Astrocyte (in vitro differentiated cells and primary cell): Measurements from ENCODE around the gene CPXM1.

Source experiments
- CTCF ChIP-seq: IDR thresholded peaks from 2 replicates; pipeline ENCODE4 v1.5.1; 2011; ENCODE audit warnings: low read depth, mild to moderate bottlenecking, inconsistent platforms, low read length, moderate library complexity; ENCODE audit not compliant: insufficient read depth
- EZH2 ChIP-seq: IDR thresholded peaks from 2 replicates; pipeline ENCODE4 v1.6.1; 2012; ENCODE audit warnings: mild to moderate bottlenecking, low read length, inconsistent platforms; ENCODE audit not compliant: insufficient read depth

DNA sequence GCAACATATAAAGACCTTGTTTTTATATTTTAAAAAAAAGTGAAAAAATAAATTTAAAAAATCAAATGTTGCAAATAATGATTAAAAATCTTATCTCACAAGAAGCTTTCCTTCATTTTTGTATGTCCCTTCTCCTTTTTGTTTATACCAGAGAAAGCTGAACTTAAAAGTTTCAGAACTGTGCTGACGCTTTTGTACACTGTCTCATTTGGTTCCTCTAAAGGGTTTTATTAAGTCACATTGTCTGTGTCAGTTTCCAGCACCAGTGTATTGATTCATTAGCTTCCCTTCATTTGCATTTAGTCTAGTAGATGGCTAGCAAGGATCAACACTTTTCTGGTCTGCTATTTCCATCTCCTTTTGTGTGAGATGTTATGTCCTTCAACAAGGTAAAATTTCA is 33.3 kb upstream of the CPXM1 start:
- TF ChIP-seq CTCF: no peak
- TF ChIP-seq EZH2: no peak
